Choroid plexus epithelial cell (primary cell): ENCODE results near the gene CAMSAP2.
A peak's percentile ranks its signal among the peaks of the same experiment; 100 is the strongest.

ENCODE experiments used
- DNase-seq: peaks from one replicate; pipeline ENCODE4 v3.0.0-alpha.2; 2010; ENCODE audit warnings: low read depth
- H3K4me3 ChIP-seq: 2 replicates; pipeline ENCODE4 v1.5.1; 2011; ENCODE audit warnings: low read depth, mild to moderate bottlenecking, control low read depth, low read length, moderate library complexity
- CTCF ChIP-seq: conservative IDR thresholded peaks from 2 replicates; pipeline ENCODE4 v1.5.1; 2011; ENCODE audit warnings: low read depth, mild to moderate bottlenecking, control low read depth, inconsistent platforms, low read length, moderate library complexity

CAMSAP2 gene

DNA sequence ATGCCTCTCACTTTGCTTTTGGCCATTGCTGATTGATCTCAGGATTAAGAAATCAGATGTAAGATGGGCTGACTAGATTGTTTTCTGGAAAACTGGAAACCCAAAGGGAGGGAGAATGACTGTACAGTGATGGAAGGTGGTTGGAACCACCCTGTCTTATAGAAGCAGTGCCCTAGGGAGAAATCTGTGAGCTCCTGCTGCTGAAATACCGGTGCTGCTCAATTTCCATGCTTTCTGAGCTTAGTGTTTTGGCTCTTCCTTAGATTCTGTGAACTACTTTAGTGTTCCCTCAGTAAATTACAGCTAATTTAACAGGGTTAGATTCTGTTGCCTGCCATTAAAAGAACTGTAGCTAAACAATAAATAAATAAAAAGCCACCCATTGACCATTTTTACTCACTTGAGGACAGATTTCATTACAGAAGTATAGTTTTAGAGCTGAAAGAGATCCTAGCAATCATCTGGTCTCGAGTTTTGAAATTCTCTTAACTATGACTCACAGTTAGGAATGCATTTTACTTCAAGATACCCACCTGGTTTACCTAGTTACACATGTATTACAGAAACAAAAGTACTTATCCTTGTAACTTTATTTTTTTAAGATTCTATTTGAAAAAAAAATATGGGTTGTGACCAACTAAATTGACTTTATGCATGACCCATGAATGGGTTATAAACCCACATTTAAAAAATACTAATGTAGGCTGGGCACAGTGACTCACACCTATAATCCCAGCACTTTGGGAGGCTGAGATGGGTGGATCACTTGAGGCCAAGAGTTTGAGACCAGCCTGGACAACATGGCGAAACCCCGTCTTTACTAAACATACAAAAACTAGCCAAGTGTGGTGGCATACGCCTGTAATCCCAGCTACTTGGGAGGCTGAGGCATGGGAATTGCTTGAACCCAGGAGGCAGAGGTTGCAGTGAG, 33.2 kb downstream of the CAMSAP2 start:
- no peak for TF ChIP-seq CTCF
- H3K4me3 ChIP-seq = no peak overlapping the region
- DNase-seq = peak; percentile 31

GRCh38 chr1:200774311-200774710, 35.6 kb downstream of the CAMSAP2 start:
- DNase-seq = no peak
- H3K4me3 ChIP-seq = no peak overlapping the region
- no peak for TF ChIP-seq CTCF

DNA sequence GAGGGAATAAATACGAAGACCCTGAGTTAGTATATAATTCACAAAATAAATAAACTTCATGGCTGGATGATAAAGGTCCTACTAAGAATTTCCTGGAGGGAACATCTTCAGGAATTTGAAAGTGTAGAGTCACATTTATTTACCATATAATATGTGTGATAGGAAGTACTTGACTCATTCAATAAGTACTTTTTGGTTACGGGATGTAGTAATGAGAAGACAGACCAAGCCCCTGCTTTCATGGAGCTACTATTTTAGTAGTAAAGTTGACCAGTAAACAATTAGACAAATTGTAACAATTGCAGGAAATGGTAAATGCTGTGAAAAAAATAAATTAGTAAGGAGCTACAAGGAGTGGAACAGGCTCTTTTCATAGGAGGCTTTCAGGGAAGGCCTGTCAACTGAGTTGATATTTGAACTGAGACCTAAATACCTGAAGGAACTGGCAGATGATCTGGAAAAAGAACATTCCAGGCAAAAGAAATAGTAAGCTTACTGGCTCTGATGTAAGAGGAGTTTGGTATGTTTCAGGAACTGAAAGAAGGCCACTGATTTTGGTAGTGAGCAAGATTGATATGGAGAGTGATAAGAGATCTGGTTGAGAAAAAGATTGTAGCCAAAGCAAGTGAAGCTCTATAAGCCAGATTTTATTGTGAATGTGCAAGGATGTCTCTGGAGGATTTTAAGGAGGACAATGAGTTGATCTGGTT, 36.2 kb downstream of the CAMSAP2 start:
- TF ChIP-seq CTCF = no peak
- peak; percentile 56 for DNase-seq
- no peak overlapping the region for H3K4me3 ChIP-seq

DNA sequence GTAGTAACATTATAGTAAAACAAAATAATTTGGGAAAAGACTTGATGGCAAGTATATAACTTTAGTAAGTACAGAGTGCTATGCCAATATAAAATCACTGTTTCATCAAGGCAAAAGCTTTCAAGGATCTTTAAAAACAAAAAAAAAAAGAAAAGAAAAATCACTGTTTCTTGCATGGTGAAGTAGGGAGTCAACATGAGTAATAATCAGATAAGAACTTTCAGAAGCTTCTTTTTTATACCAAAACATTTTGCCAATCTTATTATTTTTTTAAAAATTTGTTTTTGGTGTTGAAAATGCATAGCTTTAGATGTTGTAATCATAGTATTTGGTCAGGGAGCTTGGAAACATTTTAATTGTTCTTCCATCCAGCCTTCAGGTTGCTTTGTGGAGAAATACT, 37.2 kb downstream of the CAMSAP2 start:
- H3K4me3 ChIP-seq = no peak overlapping the region
- peak; percentile 4 for DNase-seq
- no peak for TF ChIP-seq CTCF

DNA sequence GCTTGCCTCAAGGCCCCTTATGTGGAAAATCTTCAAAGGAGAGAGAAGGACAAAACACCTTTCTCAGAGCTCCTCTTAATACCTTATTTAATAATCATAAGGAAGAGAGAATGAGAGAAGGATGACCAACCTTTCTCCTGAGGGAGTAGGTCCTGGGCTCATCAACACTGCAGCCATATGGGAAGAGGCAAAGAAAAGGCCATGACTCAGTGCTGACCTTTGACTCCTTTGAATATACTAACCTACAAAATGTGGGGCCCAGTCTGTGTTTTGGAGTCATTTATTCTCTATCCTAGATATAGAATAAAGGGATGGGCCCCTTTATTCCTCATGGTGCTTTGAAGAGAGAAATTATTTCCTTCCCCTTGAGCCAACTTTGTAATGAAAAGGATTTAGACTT, 38.3 kb downstream of the CAMSAP2 start:
- DNase-seq = peak; percentile 6
- H3K4me3 ChIP-seq = no peak overlapping the region
- no peak for TF ChIP-seq CTCF

- no peak overlapping the region for H3K4me3 ChIP-seq
- DNase-seq = no peak
- no peak for TF ChIP-seq CTCF
These were observed 40.1 kb downstream of the CAMSAP2 start for GRCh38 chr1:200778766-200779165.
